ENCODE data around the gene STBD1.
"Not testable (repeated sequence)": the region's sequence is repeated elsewhere in the genome, so short reads cannot be mapped to it uniquely, and the experiment has no call there.

STBD1 gene

DNA sequence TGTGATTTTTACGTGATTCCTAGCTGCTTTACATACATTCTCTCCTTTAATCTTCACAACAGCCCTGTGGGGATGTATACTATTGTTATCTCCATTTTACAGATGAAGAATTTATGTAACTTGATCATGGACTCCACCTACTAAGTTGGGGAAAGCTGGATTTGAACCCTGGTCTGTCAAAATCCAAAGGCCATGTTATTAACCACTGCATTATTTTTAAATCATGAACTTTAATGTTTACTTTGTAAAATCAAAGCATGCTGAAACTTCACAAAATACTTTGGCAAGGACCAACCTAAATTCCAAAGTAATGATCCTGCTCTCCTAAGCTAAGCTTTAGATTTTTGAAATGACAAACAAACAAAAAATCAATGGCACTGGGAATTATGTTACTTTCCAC is 28.9 kb upstream of the STBD1 start:
- TF ChIP-seq CTCF (conservative IDR thresholded peaks at IDR 0.05; ENCODE audit: low read depth, low read length), result no peak
- DNase-seq (ENCODE audit: low read depth), result no peak
- no peak overlapping the region for H3K4me3 ChIP-seq (ENCODE audit: low read length)

GRCh38 chr4:76278583-76278982 is 27.9 kb upstream of the STBD1 start:
- TF ChIP-seq CTCF (conservative IDR thresholded peaks at IDR 0.05; ENCODE audit: low read depth, low read length), result no peak
- DNase-seq (ENCODE audit: low read depth), result no peak
- no peak overlapping the region for H3K4me3 ChIP-seq (ENCODE audit: low read length)

DNA sequence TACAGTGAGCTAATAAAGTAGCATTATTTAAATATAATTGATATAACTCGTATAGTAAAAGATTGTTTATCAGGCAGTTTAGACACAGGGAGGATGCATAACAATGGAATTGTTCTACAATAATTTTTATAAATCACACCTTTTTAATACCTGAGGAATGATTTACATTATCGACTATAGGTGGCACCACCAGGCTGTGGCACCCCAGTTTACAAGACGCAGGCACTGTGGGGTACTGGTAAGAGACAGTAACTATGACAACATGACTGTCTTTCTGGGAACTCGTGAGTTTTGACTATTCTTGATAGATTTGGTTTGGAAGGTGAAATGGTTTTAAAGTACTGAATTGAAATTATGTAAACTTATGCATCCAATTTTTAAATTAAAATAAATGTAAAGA is 27.1 kb upstream of the STBD1 start:
- no peak for DNase-seq (ENCODE audit: low read depth)
- no peak overlapping the region for H3K4me3 ChIP-seq (ENCODE audit: low read length)
- TF ChIP-seq CTCF (conservative IDR thresholded peaks at IDR 0.05; ENCODE audit: low read depth, low read length), result no peak

GRCh38 chr4:76280488-76281441 is 25.8 kb upstream of the STBD1 start:
- TF ChIP-seq CTCF (conservative IDR thresholded peaks at IDR 0.05; ENCODE audit: low read depth, low read length), result no peak
- DNase-seq (ENCODE audit: low read depth), result no peak
- H3K4me3 ChIP-seq (ENCODE audit: low read length), result no peak overlapping the region

DNA sequence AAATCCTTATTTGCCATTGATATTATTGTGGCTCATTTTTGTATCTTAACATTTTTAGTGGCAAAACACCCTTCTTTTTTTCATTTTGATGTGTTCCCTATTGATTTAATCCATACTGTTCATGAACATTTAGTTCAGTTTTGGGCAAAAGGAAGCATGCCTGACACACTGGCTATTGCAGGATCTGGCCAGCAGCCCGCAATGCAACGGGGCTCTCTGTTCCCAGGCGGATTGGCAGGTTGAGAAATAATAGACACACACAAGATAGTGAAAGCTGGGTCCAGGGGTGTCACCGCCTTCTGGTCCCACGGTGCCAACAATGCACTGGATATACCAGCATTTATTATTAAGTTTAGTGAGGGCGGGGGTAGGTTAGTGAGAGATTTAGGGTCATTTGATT is 24.9 kb upstream of the STBD1 start:
- not testable (repeated sequence) for H3K4me3 ChIP-seq (ENCODE audit: low read length); DNase-seq (ENCODE audit: low read depth)

DNA sequence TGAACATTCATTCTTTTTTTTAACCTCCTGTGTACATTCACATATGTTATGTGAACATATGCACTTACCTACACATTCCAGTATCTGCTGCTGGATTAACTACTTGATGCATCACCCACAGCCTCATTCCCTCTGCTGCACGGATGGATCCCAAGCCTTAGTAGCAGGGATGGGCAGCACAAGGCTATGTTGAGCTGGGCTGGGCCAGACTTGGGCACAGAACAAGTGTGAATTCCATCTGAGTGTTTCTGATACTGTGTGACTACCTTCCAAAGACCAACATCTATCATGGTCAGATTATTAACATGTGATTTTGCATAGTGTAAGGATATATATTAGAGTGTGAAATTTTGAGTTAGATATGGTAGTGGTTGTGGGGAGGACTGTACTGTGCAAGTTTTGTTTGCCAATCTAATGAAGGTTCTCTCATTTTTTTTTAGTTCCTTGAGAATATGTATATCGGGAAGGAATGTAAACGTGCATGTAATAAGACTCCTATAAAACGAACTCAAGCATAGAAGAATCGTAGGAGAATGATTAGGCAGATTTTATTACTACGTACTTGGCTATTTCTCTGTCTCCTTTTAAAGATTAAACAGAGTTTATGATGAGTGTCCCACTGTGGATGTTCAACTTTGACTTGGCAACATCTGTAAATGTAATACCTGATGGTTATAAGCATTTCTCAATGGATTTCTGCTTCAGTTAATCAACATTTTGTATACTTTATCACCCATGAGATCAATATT is 23.4 kb upstream of the STBD1 start:
- H3K4me3 ChIP-seq (ENCODE audit: low read length), result no peak overlapping the region
- no peak for TF ChIP-seq CTCF (conservative IDR thresholded peaks at IDR 0.05; ENCODE audit: low read depth, low read length)
- no peak for DNase-seq (ENCODE audit: low read depth)

- TF ChIP-seq CTCF (conservative IDR thresholded peaks at IDR 0.05; ENCODE audit: low read depth, low read length), result no peak
- DNase-seq (ENCODE audit: low read depth), result no peak
- no peak overlapping the region for H3K4me3 ChIP-seq (ENCODE audit: low read length)
These were observed 22.6 kb upstream of the STBD1 start for GRCh38 chr4:76283900-76284299.

GRCh38 chr4:76287811-76288210 is 18.7 kb upstream of the STBD1 start:
- DNase-seq (ENCODE audit: low read depth); H3K4me3 ChIP-seq (ENCODE audit: low read length): not testable (repeated sequence)

Measured in retinal pigment epithelial cell (primary cell).